Esophagus squamous epithelium (tissue), 4 donors: Measurements from ENCODE around the gene ATN1.

Source experiments
- POLR2A ChIP-seq, 4 donors: fragments of 450-650 bp; IDR thresholded peaks; one replicate each; pipeline ENCODE4 v1.6.1; 2017; ENCODE audit warnings: antibody characterized with exemption in 4 of 4, mild to moderate bottlenecking in 4 of 4, moderate library complexity in 3 of 4
- TF ChIP-seq, protein P1 (sequence below), 6 experiments: fragments of 450-650 bp in 4 of 6; fragments of 200-600 bp in 2 of 6; sonication (generic) in 2 of 6; IDR thresholded peaks; one replicate each; pipeline ENCODE4 v1.5.1; 2016 to 2019; ENCODE audit warnings: antibody characterized with exemption in 6 of 6, mild to moderate bottlenecking in 4 of 6, moderate library complexity in 4 of 6

DNA sequence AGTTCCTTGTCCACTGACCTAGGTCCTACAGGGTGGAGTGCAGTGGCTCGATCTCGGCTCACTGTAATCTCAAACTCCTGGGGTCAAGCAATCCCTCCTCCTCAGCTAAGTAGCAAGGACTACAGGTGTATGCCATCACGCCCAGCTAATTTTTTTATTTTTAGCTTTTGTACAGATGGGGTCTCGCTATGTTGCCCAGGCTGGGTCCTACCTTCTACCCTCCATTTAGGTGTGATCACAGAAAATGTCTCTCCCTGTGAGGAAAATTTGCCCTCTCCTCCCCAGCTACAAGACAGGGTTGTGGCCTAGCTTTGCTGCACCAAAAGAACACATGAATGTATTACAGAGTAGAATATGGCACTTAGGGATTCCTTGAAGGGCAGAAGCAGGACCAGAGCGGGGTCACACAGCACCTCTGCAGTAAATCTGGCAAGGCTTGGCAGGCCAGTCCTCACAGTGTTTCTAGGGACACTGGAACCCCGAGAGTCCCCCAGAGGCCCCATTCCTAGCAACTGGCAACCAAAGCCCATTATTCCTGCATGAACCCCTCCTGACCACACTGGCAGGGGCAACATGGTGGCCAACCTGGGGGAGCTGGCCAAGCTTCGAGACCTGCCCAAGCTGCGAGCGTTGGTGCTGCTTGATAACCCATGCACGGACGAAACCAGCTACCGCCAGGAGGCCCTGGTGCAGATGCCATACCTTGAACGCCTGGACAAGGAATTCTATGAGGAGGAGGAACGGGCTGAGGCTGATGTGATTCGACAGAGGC is 15.4 kb upstream of the ATN1 start:
- TF ChIP-seq, protein P1, sequence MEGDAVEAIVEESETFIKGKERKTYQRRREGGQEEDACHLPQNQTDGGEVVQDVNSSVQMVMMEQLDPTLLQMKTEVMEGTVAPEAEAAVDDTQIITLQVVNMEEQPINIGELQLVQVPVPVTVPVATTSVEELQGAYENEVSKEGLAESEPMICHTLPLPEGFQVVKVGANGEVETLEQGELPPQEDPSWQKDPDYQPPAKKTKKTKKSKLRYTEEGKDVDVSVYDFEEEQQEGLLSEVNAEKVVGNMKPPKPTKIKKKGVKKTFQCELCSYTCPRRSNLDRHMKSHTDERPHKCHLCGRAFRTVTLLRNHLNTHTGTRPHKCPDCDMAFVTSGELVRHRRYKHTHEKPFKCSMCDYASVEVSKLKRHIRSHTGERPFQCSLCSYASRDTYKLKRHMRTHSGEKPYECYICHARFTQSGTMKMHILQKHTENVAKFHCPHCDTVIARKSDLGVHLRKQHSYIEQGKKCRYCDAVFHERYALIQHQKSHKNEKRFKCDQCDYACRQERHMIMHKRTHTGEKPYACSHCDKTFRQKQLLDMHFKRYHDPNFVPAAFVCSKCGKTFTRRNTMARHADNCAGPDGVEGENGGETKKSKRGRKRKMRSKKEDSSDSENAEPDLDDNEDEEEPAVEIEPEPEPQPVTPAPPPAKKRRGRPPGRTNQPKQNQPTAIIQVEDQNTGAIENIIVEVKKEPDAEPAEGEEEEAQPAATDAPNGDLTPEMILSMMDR (IDR thresholded peaks at IDR 0.05): no peak
- no peak for TF ChIP-seq POLR2A (IDR thresholded peaks at IDR 0.05)
